ENCODE measurements around the gene SPESP1. TPM values are rescaled to one million over a fixed set of nuclear protein-coding genes. Genes with fewer than 3 reads are reported as not detected.

SPESP1 gene
- total and polyA plus RNA-seq, 2 of the 8 experiments (the other 6 are each of a cell fraction or from before 2014, with no cell fraction given) = not detected

- TF ChIP-seq, protein P1, sequence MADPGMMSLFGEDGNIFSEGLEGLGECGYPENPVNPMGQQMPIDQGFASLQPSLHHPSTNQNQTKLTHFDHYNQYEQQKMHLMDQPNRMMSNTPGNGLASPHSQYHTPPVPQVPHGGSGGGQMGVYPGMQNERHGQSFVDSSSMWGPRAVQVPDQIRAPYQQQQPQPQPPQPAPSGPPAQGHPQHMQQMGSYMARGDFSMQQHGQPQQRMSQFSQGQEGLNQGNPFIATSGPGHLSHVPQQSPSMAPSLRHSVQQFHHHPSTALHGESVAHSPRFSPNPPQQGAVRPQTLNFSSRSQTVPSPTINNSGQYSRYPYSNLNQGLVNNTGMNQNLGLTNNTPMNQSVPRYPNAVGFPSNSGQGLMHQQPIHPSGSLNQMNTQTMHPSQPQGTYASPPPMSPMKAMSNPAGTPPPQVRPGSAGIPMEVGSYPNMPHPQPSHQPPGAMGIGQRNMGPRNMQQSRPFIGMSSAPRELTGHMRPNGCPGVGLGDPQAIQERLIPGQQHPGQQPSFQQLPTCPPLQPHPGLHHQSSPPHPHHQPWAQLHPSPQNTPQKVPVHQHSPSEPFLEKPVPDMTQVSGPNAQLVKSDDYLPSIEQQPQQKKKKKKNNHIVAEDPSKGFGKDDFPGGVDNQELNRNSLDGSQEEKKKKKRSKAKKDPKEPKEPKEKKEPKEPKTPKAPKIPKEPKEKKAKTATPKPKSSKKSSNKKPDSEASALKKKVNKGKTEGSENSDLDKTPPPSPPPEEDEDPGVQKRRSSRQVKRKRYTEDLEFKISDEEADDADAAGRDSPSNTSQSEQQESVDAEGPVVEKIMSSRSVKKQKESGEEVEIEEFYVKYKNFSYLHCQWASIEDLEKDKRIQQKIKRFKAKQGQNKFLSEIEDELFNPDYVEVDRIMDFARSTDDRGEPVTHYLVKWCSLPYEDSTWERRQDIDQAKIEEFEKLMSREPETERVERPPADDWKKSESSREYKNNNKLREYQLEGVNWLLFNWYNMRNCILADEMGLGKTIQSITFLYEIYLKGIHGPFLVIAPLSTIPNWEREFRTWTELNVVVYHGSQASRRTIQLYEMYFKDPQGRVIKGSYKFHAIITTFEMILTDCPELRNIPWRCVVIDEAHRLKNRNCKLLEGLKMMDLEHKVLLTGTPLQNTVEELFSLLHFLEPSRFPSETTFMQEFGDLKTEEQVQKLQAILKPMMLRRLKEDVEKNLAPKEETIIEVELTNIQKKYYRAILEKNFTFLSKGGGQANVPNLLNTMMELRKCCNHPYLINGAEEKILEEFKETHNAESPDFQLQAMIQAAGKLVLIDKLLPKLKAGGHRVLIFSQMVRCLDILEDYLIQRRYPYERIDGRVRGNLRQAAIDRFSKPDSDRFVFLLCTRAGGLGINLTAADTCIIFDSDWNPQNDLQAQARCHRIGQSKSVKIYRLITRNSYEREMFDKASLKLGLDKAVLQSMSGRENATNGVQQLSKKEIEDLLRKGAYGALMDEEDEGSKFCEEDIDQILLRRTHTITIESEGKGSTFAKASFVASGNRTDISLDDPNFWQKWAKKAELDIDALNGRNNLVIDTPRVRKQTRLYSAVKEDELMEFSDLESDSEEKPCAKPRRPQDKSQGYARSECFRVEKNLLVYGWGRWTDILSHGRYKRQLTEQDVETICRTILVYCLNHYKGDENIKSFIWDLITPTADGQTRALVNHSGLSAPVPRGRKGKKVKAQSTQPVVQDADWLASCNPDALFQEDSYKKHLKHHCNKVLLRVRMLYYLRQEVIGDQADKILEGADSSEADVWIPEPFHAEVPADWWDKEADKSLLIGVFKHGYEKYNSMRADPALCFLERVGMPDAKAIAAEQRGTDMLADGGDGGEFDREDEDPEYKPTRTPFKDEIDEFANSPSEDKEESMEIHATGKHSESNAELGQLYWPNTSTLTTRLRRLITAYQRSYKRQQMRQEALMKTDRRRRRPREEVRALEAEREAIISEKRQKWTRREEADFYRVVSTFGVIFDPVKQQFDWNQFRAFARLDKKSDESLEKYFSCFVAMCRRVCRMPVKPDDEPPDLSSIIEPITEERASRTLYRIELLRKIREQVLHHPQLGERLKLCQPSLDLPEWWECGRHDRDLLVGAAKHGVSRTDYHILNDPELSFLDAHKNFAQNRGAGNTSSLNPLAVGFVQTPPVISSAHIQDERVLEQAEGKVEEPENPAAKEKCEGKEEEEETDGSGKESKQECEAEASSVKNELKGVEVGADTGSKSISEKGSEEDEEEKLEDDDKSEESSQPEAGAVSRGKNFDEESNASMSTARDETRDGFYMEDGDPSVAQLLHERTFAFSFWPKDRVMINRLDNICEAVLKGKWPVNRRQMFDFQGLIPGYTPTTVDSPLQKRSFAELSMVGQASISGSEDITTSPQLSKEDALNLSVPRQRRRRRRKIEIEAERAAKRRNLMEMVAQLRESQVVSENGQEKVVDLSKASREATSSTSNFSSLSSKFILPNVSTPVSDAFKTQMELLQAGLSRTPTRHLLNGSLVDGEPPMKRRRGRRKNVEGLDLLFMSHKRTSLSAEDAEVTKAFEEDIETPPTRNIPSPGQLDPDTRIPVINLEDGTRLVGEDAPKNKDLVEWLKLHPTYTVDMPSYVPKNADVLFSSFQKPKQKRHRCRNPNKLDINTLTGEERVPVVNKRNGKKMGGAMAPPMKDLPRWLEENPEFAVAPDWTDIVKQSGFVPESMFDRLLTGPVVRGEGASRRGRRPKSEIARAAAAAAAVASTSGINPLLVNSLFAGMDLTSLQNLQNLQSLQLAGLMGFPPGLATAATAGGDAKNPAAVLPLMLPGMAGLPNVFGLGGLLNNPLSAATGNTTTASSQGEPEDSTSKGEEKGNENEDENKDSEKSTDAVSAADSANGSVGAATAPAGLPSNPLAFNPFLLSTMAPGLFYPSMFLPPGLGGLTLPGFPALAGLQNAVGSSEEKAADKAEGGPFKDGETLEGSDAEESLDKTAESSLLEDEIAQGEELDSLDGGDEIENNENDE (IDR thresholded peaks at IDR 0.05; ENCODE audit: insufficient replicate concordance, low read length) = no peak
- TF ChIP-seq TAF7 (optimal IDR thresholded peaks at IDR 0.05; ENCODE audit: borderline replicate concordance, low read depth, low read length) (no peak), KDM5A (IDR thresholded peaks at IDR 0.05; ENCODE audit: low read length) (no peak), KDM1A (IDR thresholded peaks at IDR 0.05; ENCODE audit: borderline replicate concordance, low read length) (no peak), FOSL1 (IDR thresholded peaks at IDR 0.05; ENCODE audit: insufficient read depth, low read depth, low read length) (no peak)
- TF ChIP-seq, protein P2, sequence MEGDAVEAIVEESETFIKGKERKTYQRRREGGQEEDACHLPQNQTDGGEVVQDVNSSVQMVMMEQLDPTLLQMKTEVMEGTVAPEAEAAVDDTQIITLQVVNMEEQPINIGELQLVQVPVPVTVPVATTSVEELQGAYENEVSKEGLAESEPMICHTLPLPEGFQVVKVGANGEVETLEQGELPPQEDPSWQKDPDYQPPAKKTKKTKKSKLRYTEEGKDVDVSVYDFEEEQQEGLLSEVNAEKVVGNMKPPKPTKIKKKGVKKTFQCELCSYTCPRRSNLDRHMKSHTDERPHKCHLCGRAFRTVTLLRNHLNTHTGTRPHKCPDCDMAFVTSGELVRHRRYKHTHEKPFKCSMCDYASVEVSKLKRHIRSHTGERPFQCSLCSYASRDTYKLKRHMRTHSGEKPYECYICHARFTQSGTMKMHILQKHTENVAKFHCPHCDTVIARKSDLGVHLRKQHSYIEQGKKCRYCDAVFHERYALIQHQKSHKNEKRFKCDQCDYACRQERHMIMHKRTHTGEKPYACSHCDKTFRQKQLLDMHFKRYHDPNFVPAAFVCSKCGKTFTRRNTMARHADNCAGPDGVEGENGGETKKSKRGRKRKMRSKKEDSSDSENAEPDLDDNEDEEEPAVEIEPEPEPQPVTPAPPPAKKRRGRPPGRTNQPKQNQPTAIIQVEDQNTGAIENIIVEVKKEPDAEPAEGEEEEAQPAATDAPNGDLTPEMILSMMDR (IDR thresholded peaks at IDR 0.05; ENCODE audit: control extremely low read depth in 1 of 3, insufficient read depth in 1 of 3, low read depth in 1 of 3, low read length in 3 of 3) = no peak
These were observed 60.7 kb downstream of the SPESP1 start (continued) for GRCh38 chr15:68990992-68991500.
